Anterior cingulate cortex (tissue), 58 donors: Measurements from ENCODE around the gene FBXO42.
"Not testable (repeated sequence)": the region's sequence is repeated elsewhere in the genome, so short reads cannot be mapped to it uniquely, and the experiment has no call there.

ENCODE experiments used
- DNase-seq, 58 donors: peaks; one replicate each; lab custom pipeline; 2025; lab: John Stamatoyannopoulos, UW

Gene FBXO42

DNA sequence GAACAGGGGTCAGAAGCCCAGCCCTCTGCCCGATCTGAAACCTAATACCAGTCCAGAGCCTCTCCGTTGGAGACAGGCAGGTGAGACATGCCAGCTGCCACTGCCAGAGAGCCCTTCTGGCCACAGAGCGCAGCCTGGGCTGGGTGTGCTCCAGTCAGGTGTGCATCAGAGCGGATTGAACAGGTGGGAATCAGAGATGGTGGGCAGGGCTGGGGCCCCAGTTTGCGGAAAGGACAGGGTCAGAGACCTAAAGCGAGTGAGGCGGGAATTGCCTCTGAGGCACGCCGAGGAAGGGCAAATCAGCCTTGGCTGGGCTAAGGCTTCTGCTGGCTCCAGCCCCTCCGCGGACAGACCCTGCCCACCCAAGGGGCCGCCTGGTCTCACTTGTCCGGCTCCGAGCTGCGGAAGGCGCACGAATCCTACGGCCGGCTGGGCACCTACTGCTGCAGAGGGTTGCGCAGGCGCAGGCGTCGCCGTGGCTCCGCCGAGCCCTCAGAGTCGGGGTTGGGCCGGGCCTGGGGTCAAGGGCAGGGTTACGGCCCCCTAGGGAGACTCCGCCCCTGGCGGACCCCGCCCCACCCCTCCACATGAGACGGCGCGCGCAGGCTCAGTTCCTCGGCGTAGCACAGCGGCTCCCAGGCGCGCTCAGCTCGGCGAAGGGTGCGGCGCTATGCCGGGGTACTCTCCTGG lies 125.6 kb downstream of the FBXO42 start:
- DNase-seq: peak in 6 of 58 donors; percentile 1 to 19 (median 16)

DNA sequence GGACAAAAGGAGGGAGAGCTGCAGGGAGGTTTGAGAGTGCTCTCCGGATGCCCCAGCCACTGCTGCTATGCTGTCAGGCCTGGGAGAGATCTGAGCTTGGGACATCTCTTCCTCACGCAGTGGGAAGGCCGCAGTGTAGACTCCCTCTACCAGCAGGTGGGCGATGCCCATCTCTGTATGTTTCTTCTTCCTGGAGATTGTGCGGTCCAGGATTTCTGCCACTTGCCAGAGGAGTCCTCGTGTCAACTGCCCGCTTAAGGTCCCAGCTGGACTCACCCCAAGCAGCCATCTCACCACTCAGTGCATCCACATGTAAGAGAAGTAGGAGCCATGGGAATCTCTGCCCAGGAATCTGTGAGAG lies 126.2 kb downstream of the FBXO42 start:
- DNase-seq: no peak

- no peak for DNase-seq
These were observed 127.8 kb downstream of the FBXO42 start for GRCh38 chr1:16224472-16224871.

DNA sequence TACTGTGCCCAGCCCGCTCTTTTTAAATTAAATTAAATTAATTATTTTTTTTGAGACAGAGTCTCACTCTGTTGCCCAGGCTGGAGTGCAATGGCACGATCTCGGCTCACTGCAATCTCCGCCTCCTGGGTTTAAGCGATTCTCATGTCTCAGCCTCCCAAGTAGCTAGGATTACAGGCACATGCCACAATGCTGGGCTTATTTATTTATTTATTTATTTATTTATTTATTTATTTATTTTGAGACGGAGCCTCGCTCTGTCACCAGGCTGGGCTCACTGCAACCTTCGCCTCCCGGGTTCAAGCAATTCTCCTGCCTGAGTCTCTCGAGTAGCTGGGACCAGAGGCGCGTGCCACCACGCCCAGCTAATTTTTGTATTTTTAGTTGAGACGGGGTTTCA lies 129.6 kb downstream of the FBXO42 start:
- not testable (repeated sequence) for DNase-seq

- no peak for DNase-seq
These were observed 130.8 kb downstream of the FBXO42 start for GRCh38 chr1:16221499-16221898.

DNA sequence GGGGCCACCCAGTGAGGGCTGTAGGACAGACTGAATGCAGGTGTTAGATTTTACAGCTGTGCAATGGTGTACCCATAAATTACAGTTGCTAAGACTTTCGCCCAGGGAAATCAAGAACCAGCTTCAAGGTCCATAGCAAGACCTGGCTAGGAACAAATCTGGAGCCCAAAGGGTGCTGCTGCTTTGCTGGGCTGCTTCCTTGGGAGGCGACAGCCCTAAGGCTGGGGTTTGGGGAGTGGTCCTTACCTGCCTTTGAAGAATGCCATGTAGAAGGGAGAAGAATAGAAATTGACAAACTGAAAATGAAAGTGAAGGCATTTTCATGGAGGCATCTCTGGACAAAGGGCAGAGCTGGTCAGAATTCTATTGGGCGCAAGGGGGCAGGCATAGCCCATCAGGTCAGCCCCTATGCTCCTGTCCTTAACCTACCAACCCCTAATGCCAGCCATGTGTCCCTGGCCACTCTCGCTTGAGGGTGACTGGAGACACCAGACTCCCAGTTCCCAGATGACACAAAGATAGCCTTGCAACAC lies 132.2 kb downstream of the FBXO42 start:
- no peak for DNase-seq

DNA sequence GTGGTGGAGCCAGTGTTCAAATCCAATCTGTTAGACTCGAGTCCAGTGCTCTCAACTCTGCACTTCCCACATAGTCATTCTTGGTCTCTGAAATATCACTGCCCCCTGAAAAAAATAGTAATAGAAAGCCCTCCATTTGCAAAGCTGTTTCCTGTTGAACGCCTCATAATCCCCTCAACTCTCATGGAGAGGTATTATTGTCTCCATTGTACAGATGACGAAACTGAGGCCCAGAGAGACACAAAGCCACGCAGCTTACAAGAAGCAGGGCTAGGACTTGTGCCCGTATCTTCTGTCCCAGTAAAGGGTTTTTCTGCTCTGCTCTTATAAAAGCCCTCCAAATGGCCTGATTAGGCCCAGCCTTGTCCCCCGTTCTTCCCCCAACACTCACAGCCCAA lies 133.6 kb downstream of the FBXO42 start:
- no peak for DNase-seq

DNA sequence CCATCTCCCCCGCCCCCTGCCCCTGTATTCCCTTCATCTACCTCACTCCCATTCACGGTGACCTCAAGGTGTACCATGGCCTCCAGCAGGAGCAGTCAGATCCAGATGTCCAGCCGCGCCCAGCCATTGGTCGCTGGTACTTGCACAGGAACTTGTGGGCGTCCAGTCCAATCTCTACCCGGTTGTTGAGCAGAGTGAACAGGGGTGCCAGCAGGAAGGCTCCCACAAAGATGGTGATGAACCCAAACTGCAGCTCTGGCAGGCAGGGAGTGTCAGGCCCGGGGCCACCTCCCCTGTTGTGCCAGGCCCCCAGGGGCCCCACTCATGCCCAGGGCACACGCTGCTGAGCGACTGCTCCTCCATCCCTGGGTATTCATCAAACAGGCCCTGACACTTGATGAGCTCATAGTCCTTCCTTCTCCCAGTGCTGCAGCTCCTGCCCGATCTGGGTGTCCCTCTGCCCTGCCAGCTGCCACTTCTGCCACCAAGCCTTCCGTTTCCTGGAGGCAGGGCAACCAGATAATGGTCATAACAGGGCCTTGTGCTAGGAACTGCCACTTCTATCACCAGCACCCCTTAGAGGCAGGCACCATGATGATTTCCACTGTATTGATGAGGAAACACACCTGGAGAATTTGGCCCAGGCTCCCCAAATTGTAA lies 134.1 kb downstream of the FBXO42 start:
- no peak for DNase-seq

- DNase-seq: peak in 55 of 58 donors; percentile 8 to 94 (median 83)
These were observed 135.1 kb downstream of the FBXO42 start for GRCh38 chr1:16217061-16217785.

- DNase-seq: peak in 40 of 58 donors; percentile 4 to 71 (median 39)
These were observed 136.2 kb downstream of the FBXO42 start for GRCh38 chr1:16215882-16216753.

DNA sequence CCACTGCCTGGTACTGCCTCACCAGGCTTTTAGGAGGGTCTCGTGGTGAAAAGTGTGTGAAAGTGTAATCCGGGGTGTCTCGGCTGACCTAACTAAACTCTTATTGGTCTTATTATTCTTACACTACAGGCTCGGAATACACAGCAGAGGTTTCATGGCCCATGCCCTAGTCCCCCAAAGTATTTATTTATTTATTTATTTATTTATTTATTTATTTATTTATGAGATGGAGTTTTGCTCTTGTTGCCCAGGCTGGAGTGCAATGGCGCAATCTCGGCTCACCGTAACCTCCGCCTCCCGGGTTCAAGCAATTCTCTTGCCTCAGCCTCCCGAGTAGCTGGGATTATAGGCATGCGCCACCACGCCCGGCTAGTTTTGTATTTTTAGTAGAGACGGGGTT lies 137.0 kb downstream of the FBXO42 start:
- DNase-seq: not testable (repeated sequence)

DNA sequence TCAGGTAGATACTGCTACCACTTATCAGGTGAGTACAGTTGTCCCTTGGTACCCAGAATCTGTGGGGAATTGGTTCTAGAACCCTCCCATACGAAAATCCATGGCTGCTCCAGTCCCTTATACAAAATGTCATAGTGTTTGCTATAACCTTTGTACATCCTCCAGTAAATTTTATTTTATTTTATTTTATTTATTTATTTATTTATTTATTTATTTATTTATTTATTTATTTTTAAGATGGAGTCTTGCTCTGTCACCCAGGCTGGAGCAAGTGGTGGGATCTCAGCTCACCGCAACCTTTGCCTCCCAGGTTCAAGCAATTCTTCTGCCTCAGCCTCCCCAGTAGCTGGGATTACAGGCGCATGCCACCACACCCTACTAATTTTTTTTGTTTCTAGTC lies 138.7 kb downstream of the FBXO42 start:
- DNase-seq: not testable (repeated sequence)

- DNase-seq: no peak
These were observed 139.3 kb downstream of the FBXO42 start for GRCh38 chr1:16213013-16213412.

DNA sequence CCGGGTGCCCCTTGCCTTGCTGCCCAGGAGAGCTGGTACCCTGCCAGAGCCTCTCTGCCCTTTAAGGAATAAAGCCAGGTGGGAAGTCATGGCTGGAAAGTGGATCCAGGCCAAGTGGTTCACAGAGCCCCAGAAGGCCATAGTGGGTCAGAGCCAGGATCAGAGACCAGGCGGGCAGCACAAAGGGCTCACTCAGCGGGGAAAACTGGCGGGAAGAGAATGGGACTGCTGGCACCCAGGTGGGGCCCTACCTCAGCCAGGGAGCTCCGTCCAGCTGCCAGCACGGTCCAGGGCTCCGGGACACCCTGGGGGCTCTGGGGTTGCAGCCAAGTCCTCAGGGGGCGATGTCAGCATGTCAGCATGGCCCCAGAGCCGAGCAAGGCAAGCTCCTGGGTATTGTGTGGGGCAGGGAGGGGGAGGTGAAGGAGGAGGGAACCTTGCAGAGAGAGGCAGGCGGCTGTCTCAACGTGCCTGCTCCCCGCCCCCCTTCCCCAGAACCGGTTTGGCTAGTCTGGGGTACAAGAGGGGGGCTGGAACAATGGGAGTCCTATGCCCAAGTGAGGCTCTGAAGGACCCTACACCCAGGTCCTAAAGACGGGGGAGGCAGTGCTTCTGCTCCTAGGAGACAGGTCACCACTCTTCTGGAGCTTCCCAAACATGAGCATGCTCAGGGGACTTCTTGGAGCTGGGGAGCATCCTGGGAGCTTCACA lies 139.9 kb downstream of the FBXO42 start, which contains the start of gene ARHGEF19:
ARHGEF19 (minus strand) TSS at position 402 of the 711 bp plus-strand sequence. CDS start 3,598 bp downstream, outside the sequence.
- DNase-seq: no peak

- DNase-seq: no peak
These were observed 140.5 kb downstream of the FBXO42 start for GRCh38 chr1:16211824-16212223.

- DNase-seq: no peak
These were observed 141.7 kb downstream of the FBXO42 start for GRCh38 chr1:16210581-16210980.

DNA sequence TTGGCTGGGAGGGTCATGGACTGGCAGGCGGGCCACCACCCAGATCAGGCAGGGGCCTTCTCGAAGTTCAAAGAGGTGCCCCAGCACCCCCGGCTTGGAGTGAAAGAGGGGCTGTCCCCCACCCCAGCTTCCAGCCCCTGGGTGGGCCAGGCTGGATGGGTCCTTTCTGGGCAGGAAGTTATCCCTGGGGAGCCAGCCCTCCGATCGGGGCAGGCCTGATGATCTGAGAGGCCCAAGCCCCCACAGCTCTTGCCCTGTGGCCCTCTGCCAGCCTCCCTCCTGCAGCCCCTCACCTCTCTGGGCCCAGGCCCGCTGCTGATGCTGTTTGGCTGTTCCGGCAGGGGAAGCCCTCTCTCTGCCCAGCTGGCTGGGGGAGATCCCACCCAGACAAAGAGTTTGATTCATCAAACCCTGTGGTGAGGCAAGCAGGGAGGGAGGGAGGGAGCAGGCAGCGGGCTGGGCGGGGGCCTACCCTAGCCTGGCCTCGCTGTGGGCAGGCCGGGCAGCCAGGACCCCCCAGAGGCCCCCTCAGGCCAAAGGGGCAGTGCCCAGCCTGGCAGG lies 142.4 kb downstream of the FBXO42 start:
- peak in 37 of 58 donors; percentile 6 to 66 (median 29) for DNase-seq

GRCh38 chr1:16209132-16209846 lies 143.0 kb downstream of the FBXO42 start:
- DNase-seq: no peak
